Measurements from ENCODE around the gene TP53AIP1. TPM values are rescaled to one million over a fixed set of nuclear protein-coding genes. Genes with fewer than 3 reads are reported as not detected.

The TP53AIP1 gene
- total RNA-seq, 1 donor from 2014 or later: 0.24 TPM

GRCh38 chr11:128927108-128927461 is 15.6 kb downstream of the TP53AIP1 start:
- TF ChIP-seq, protein P1, sequence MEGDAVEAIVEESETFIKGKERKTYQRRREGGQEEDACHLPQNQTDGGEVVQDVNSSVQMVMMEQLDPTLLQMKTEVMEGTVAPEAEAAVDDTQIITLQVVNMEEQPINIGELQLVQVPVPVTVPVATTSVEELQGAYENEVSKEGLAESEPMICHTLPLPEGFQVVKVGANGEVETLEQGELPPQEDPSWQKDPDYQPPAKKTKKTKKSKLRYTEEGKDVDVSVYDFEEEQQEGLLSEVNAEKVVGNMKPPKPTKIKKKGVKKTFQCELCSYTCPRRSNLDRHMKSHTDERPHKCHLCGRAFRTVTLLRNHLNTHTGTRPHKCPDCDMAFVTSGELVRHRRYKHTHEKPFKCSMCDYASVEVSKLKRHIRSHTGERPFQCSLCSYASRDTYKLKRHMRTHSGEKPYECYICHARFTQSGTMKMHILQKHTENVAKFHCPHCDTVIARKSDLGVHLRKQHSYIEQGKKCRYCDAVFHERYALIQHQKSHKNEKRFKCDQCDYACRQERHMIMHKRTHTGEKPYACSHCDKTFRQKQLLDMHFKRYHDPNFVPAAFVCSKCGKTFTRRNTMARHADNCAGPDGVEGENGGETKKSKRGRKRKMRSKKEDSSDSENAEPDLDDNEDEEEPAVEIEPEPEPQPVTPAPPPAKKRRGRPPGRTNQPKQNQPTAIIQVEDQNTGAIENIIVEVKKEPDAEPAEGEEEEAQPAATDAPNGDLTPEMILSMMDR (conservative IDR thresholded peaks at IDR 0.05): no peak
- H3K27ac Mint-ChIP-seq: no peak overlapping the region
- no peaks in the 10 kb centered on the region for H3K9me3 Mint-ChIP-seq
- peaks cover 41% of the 10 kb centered on the region for H3K27me3 Mint-ChIP-seq
- H3K36me3 Mint-ChIP-seq: no peaks in the 10 kb centered on the region
- no peak for DNase-seq (ENCODE audit: extremely low spot score, unreplicated experiment)
- no peak overlapping the region for H3K4me3 Mint-ChIP-seq
- H3K4me1 Mint-ChIP-seq (ENCODE audit: unreplicated experiment): peaks cover 23% of the 10 kb centered on the region

GRCh38 chr11:128926437-128927107 is 16.1 kb downstream of the TP53AIP1 start:
- Mint-ChIP-seq H3K27ac (no peak overlapping the region), H3K27me3 (peaks cover 38% of the 10 kb centered on the region), H3K4me3 (no peak overlapping the region), H3K4me1 (ENCODE audit: unreplicated experiment) (peaks cover 18% of the 10 kb centered on the region), H3K36me3 (no peaks in the 10 kb centered on the region), H3K9me3 (no peaks in the 10 kb centered on the region)
- no peak for DNase-seq (ENCODE audit: extremely low spot score, unreplicated experiment)
- TF ChIP-seq, protein P1 (conservative IDR thresholded peaks at IDR 0.05): no peak

- H3K27me3 Mint-ChIP-seq: peaks cover 40% of the 10 kb centered on the region
- peaks cover 17% of the 10 kb centered on the region for H3K4me1 Mint-ChIP-seq (ENCODE audit: unreplicated experiment)
- DNase-seq (ENCODE audit: extremely low spot score, unreplicated experiment): no peak
- H3K4me3 Mint-ChIP-seq: no peak overlapping the region
- H3K9me3 Mint-ChIP-seq: no peaks in the 10 kb centered on the region
- TF ChIP-seq, protein P1 (conservative IDR thresholded peaks at IDR 0.05): no peak
- no peaks in the 10 kb centered on the region for H3K36me3 Mint-ChIP-seq
- H3K27ac Mint-ChIP-seq: no peak overlapping the region
Measured at GRCh38 chr11:128926000-128926399, 16.7 kb downstream of the TP53AIP1 start.

DNA sequence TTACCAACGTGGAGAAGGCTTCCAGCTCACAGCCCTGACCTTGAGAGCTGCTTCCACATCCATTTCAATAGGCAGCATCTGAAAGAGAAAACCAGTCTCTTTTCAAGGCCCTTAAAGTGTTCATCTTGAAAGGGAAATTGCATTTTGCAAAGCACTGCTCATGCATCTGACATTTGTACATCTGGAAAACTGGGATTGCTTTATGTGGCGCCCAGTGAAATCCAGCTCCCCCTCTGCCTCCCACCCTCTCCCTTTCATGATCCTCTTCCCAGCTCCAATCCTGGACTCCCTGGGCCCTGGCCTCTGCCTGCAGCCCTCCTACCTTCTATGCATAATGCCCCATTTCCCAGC is 17.4 kb downstream of the TP53AIP1 start:
- H3K4me1 Mint-ChIP-seq (ENCODE audit: unreplicated experiment): peaks cover 16% of the 10 kb centered on the region
- H3K9me3 Mint-ChIP-seq: no peaks in the 10 kb centered on the region
- no peak overlapping the region for H3K27ac Mint-ChIP-seq
- H3K36me3 Mint-ChIP-seq: no peaks in the 10 kb centered on the region
- TF ChIP-seq, protein P1 (conservative IDR thresholded peaks at IDR 0.05): no peak
- no peak overlapping the region for H3K4me3 Mint-ChIP-seq
- H3K27me3 Mint-ChIP-seq: peaks cover 44% of the 10 kb centered on the region
- no peak for DNase-seq (ENCODE audit: extremely low spot score, unreplicated experiment)

DNA sequence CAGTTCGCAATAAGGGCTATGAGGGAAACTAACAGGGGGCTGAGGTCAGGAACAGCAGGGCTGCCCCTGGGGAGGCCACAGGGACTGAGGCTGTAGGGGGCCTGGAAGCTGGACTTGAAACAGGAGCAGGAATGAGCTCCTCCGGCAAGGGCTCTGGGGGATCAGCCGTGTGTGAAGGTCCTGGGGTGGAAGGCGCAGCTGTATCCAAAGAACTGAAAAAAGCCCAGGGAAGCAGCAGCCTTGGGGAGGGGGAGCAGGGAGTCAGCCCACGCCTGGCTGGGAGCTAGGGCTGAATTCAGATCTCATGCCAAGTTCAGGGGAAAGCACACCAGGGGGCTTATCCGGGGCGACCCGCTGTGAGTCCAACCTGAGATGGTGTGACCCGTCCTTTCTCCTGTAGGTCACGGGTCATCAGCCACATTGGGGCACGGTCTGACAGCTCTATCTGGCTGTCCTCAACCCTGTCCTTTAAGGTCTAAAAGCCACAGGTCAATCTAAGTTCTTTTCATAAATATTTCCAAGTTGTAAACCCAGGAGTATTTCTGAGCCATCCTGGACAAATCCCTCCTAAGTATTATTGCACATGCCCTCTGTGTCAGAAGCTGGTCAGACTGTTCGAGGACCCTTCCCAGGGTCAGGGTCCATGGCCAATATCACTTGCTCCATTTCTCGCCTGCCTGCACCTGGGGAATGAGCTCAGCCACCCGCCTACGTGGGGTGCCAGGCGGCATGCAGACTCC is 18.0 kb downstream of the TP53AIP1 start:
- Mint-ChIP-seq H3K4me1 (ENCODE audit: unreplicated experiment) (peaks cover 11% of the 10 kb centered on the region), H3K36me3 (no peaks in the 10 kb centered on the region)

More for the DNA sequence above, 18.0 kb downstream of the TP53AIP1 start:
- no peak overlapping the region for H3K27ac Mint-ChIP-seq
- no peak overlapping the region for H3K4me3 Mint-ChIP-seq
- TF ChIP-seq, protein P1 (conservative IDR thresholded peaks at IDR 0.05): no peak
- DNase-seq (ENCODE audit: extremely low spot score, unreplicated experiment): no peak
- no peaks in the 10 kb centered on the region for H3K9me3 Mint-ChIP-seq
- peaks cover 39% of the 10 kb centered on the region for H3K27me3 Mint-ChIP-seq
